HG03196 (cell line): ENCODE measurements around the gene BAIAP3.

ENCODE experiments used
- ATAC-seq: cut with Tn5 transposase; IDR thresholded peaks from one replicate; pipeline ENCODE4 v1.9.1; 2021; ENCODE audit not compliant: unreplicated experiment

BAIAP3 gene

DNA sequence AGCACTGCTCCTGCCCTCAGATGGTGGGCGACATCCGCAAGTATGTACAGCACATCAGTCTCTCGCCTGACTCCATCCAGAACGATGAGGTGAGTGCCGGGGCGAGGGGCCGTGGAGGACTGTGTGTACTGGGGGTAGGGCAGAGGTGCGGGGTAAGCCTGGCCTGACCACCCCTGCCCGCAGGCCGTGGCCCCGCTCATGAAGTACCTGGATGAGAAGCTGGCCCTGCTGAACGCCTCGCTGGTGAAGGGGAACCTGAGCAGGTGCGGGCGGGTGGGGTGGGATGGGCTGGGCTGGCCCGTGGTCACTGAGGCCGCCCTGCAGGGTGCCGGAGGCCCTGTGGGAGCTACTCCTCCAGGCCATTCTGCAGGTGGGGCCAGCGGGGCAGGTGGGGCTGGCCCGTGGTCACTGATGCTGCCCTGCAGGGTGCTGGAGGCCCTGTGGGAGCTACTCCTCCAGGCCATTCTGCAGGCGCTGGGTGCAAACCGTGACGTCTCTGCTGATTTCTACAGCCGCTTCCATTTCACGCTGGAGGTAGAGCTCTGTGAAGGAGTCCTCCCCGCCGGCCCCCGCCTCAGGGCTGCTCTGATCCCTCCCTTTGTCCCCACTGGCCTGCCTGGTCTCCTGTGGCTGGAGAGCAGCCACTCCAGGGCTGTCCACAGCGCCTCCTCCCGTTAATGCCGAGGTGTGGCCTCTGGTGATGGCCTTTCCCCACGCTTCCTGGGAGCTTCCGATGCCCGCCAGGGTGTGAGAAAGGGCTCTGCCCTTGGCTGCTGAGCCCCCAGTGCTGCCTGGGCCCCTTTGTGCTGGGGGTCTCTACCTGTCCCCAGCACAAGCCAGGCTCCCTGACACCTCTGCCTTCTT is 13.2 kb downstream of the BAIAP3 start:
- ATAC-seq: no peak

DNA sequence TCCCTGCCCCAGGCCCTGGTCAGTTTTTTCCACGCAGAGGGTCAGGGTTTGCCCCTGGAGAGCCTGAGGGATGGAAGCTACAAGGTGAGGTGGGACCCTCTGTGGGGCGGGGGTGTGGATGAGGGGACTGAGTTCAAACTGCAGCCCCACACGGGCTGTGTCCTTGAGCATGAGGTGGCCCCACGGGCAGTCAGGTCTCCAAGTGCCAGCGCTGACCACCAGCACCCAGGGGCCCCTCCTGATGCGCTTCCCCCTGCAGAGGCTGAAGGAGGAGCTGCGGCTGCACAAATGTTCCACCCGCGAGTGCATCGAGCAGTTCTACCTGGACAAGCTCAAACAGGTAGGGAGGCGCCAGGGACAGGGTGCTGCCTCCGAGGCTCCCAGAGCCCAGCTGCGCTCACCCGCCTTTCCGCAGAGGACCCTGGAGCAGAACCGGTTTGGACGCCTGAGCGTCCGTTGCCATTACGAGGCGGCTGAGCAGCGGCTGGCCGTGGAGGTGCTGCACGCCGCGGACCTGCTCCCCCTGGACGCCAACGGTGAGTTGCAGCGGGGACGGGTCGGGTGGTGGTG is 13.9 kb downstream of the BAIAP3 start:
- no peak for ATAC-seq

DNA sequence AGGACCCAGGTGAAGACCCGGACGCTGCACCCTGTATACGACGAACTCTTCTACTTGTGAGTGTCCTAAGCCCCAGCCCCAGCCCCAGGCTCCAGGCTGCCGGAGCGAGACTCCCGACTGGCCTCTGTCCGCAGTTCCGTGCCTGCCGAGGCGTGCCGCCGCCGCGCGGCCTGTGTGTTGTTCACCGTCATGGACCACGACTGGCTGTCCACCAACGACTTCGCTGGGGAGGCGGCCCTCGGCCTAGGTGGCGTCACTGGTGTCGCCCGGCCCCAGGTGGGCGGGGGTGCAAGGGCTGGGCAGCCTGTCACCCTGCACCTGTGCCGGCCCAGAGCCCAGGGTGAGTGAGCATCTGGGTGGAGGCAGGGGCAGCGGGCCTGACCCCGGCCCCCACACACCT is 14.5 kb downstream of the BAIAP3 start:
- ATAC-seq: no peak

DNA sequence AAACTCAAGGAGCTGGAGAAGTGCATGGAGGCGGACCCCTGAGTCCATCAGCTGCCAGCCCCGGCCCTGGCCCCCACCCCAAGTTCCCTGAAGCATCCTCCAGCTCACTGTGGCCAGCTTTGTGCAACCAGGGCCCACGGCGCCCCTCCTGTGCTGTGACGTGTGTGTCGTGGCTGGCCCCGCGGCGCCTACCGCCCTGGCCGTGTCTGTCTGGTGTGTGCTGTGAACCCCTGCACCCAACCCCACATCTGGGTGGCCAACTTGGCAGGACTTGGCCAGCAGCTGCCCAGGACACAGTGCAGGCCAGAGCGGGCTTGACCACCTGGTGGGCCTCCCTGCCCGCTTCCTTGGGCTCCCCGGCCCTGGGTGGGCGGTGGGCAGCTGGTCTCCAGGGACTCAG is 15.0 kb downstream of the BAIAP3 start:
- no peak for ATAC-seq

DNA sequence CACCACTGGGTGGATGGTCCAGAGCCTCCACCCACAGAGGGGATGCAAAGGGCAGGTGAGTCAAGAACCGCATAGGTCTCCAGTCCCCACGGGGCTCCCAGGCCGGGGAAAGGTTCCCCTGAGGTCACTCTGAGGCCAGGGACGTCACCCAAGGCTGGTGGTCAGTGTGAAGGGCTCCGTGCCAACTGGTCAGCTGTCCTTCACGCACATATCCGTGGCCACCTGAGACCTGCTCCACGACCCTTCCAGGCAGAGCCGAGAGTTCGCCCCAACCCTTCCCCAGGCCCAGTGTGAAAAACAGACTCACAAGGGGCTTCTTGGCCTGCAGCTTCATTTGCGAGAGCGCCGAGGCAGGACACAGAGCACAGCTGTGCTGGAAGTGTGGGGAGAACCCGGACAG is 15.5 kb downstream of the BAIAP3 start:
- ATAC-seq: no peak

DNA sequence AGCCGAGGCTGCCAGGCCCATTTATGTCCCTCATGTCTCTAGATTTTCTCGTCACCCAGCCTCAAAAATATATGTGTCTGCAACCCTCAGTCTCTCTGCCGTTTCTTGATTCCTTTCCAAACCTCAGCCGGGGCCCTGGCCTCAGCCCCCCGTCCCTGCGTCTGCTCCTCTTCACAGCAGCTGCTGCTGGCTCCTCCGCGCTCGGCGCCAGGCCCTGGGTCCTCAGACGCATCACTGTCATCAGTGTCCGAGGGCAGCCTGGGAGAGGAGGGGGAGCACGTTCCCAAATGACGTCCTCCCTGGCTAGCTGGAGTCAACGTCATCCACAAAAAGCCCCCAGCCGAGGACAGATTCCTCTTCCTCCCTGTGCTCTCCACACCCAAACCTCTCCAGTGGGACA is 15.9 kb downstream of the BAIAP3 start:
- ATAC-seq: no peak

DNA sequence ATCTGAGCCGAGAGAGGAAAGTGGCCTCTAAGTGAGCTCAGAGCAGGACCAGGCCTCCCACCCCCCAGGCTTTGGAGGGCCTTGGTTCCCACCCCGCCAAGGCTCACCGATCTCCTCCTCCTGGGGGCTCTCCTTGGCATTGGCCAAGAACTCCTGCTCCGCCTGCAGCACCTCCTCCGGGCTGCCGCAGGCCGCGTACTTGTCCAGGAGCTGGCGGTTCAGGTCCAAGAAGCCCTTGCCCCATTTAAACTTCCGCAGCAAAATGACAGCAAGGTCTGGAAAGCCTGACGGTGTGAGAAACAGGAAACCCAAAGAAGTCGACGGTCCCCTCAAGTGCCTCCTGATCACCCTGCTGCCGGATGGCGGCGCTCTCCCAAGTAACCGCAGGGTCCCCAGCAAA is 16.5 kb downstream of the BAIAP3 start:
- ATAC-seq: no peak

DNA sequence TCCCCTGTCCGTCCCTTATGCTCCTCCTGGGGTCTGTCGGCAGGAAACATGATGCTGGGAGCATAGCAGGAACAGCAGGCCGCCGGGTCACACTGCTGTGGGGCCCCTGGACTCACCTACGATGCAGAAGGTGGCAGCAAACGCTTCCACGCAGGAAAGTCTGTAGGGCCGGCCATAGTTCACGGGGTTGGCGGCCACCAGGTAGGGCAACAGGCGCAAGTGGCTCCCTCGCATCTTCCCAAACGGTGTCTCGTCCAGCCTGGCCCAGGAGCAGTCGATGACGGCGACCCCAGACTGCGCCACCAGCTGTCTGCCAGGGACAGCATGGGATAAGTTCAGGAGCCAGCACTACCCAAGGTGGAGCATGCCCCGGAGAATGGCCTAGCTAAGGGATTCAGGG is 17.2 kb downstream of the BAIAP3 start:
- no peak for ATAC-seq

DNA sequence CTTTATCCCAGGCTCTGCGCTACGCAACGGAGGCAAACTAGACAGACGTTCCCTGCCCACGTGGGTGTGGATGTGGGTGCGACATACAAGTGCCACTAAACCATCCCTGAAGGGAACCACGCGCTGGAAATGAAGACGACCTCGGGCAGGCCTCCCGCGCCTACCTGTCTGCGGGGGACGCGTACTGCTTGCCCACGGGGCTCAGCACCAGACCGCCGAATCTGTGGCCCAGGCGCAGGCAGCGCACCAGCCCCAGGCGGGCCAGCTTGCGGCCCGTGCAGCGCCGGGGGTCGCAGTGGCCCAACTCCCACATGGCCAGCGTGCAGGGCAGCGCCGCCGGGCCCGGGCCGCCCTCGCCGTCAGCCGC is 17.8 kb downstream of the BAIAP3 start:
- peak; percentile 17 for ATAC-seq

DNA sequence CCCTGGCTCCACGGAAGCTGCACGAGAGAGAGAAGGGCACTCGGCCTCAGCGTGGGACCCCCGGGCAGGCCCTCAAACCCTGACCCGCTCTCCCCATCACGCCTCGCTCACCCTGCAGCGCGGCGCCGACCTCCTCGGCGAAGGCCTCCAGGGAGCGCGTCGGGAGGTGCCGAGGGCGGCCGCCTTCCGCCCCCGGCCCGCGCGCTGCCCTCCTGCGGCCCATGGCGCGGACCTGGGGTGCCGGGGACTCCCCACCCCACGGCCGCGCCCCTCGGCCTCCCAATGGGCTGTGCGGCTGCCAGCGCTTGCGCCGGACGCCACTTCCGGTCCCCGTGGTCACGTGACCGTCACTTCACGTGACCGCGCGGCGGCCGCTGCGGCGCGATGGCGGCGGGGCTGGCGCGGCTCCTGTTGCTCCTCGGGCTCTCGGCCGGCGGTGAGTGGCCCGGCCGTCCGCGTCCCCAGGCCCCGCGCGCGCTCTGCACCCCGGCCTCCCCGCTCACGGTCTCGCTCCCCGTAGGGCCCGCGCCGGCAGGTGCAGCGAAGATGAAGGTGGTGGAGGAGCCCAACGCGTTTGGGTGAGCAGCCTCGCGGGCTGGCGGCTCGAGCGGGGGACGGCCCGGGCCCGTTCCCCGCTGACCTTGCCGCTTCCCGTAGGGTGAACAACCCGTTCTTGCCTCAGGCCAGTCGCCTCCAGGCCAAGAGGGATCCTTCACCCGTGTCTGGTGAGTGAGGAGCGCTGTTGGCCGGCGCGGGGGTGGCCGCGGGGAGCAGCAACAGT is 18.3 kb downstream of the BAIAP3 start, which contains the start of the genes GNPTG and TSR3:
GNPTG (plus strand) TSS at position 350 of the 781 bp plus-strand sequence; CDS start at position 385, 35 bp downstream.
TSR3 (minus strand) TSS at position 297 of the 781 bp plus-strand sequence; CDS start at position 223, 74 bp downstream.
- peak; percentile 58 for ATAC-seq

DNA sequence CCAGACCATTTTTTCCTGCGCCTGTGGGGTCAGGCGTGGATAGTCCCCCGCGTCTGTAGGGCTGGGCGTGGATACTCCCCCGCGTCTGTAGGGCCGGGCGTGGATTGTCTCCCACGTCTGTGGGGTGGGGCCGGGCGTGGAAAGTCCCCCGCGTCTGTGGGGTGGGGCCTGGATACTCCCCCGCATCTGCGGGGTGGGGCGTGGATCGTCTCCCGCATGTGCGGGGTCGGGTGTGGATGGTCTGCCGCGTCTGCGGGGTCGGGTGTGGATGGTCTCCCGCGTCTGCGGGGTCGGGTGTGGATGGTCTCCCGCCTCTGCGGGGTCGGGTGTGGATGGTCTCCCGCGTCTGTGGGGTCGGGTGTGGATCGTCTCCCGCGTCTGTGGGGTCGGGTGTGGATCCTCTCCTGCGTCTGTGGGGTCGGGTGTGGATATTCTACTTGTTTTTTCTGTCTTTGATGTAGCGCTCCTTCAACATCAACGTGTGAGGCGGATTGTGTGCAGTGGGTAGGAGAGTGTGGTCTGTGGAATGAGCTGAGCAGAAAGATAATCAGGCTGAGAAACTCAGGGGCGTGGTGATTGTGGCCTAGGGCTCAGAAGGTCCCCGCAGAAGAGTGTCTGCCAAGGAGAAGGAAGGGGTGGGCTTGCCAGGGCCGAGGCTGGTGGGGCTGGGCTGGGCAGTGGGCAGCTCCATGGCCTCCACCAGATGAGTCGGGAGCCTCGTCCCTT is 21.5 kb downstream of the BAIAP3 start:
- ATAC-seq: no peak

DNA sequence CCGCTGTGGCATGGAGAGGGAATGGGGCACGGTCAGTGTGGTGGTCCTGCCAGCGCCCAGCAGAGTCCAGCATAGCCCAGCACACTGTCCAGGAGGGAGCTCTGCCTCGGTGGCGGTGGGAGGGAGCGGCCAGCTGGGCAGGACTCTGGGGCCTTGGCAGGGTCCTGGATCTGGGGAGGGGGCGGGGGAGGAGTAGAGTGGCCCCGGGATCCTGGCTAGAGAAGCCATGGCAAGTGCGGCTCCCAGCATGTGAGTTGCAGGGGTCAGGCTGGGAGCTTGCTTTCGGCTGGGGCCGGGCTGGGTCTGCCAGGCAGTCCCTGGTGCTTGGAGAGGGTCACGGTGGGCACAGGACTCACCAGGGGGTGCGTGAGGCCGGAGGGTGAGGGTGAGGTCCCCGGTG is 22.1 kb downstream of the BAIAP3 start:
- ATAC-seq: no peak

DNA sequence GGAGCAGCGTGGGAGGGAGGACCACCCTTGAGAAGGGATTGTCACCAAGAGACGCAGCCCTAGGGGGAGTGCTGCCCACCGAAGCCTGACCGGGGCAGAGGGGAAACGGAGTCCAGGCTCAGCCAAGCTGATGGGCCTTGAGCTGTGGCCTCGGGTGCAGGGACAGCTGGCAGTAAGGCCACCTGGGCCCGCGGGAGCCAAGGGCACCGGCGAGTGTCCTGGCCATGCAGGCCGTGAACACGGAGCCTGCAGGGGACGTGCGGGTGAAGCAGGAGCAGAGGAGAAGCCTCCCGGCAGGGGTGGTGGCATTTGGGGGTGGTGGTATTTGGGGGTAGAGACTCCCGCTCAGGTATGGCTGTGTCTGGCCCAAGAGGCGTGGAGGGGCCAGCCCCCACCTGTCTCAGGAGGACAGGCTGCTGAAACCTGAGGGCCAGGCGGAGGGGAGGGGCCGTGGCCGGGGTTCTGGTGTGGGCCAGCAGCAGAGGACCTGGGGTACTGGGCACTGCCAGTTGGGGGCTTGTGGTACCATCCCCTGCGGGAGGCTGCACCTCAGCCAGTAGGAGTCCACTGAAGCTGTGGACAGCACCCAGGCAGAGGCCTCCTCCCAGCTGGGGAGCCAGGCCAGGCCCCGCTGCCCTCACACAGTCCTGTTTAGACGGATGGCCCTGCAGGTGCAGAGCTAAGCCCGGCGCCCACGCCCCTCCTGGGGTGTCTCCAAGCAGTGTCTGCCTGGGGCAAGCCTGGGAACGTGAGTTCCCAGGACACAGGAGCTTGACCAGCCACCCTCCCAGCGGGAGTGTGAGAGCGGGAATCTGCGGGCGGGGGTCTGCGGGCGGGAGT is 22.8 kb downstream of the BAIAP3 start:
- ATAC-seq: no peak

DNA sequence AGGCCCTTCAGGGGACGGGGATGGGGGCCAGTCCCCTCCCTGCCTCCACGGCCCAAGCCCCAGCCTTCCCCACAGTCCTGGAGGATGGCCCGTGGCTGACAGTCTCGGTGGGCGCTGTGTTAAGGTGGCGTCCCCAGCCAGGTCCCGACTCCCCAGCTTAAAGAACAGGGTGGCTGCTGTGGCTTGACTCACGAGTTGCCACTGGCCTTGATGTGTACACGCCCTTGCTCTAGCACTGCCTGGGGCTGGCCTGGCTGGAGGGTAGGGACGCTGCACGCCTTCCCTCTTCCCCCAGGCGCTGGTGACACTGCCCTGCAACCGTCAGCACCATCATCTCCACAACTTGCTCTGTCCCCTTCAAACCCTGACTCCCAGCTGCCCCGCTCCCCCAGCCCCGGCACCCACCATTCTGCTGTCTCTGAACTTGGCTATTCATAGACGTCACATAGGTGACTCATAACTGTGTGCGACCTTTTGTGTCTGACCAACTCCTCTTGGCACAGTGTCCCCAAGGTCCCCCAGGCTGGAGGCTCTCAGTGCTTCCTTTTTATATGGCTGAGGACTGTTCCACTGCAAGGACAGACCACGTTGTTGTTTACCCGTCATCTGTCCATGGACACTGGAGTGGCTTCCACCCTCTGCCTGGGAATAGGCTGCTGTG is 24.6 kb downstream of the BAIAP3 start:
- no peak for ATAC-seq

DNA sequence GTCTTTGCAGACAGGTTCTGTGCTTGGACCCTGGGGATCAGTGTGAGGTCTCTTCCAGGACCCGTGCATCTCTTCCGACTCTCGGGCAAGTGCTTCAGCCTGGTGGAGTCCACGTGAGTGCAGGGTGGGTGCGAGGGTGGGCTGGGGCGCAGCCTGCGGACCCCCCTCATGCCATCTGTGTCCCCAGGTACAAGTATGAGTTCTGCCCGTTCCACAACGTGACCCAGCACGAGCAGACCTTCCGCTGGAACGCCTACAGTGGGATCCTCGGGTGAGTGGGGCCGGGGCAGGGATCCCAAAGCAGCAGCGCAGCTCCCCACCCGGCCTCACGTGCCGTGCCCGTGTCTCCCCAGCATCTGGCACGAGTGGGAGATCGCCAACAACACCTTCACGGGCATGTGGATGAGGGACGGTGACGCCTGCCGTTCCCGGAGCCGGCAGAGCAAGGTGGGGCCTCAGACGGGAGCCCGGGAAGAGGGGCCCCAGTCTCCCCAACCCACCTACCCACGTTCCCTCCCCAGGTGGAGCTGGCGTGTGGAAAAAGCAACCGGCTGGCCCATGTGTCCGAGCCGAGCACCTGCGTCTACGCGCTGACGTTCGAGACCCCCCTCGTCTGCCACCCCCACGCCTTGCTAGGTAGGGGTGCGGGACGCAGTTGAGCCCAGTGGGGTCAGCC is 28.4 kb downstream of the BAIAP3 start:
- no peak for ATAC-seq

DNA sequence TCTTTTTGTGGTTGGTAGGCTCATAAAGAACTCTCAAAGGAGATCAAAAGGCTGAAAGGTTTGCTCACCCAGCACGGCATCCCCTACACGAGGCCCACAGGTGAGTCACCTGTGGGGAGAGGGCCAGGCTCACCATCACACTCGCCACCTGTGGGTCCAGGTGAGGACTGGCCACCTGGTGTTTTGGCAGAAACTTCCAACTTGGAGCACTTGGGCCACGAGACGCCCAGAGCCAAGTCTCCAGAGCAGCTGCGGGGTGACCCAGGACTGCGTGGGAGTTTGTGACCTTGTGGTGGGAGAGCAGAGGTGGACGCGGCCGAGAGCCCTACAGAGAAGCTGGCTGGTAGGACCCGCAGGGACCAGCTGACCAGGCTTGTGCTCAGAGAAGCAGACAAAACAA is 29.4 kb downstream of the BAIAP3 start:
- no peak for ATAC-seq

DNA sequence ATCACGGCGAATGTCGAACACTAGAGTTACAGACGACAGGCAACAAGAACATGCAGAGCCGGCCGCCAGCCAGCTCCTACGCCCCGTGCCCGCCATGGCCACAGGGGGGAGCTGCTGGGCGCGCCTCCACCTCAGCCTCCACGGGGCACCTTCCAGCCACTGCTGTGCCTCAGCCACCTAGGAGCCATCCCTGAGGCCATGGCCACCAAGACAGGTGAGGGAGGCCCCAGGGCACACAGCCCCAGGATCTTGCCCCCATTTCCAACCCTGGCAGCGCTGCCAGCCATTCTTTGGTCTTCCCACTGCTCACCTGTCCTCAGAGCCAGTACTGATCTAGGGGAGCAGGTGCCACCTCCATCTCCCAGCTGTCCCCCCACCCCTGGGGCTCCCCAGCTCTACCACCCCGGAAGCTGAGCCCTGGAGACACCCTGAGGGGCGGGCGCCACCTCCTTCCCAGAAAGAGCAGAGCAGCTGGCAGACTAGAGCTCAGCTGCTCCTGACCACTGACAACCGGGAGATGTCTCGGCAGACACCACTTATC is 30.1 kb downstream of the BAIAP3 start:
- no peak for ATAC-seq

DNA sequence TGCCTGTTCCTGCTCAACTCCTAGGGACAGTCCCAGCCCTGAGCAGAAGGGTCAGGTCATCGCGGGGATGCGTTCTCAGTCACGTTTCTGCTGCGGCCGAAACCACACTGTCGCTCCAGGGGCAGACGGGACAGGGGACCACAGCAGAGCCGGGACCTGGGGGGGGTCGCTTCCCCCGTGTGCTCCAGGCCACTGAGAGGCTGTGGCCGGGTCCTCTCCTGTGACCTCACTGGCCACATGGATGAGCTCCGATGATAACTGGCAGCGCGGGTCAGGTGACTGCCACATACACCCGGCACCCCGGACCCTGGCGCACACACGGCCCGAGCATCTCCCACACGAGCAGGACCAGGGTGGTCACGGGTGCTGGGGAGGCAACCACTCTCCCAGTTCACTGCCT is 31.1 kb downstream of the BAIAP3 start:
- ATAC-seq: no peak
